Activated T-cell treated with anti-CD3 and anti-CD28 coated beads for 48 hours (primary cell): ENCODE results near the gene CCNDBP1.
A peak's percentile ranks its signal among the peaks of the same experiment; 100 is the strongest.
"Not testable (repeated sequence)": the region's sequence is repeated elsewhere in the genome, so short reads cannot be mapped to it uniquely, and the experiment has no call there.

Experiments
- DNase-seq: peaks from one replicate; pipeline ENCODE4 v3.0.0-alpha.2; 2020; ENCODE audit warnings: low read depth

Gene CCNDBP1

GRCh38 chr15:43218908-43219706 lies 33.9 kb downstream of the CCNDBP1 start:
- DNase-seq, result no peak

- no peak for DNase-seq
Measured at GRCh38 chr15:43219929-43220928, 35.0 kb downstream of the CCNDBP1 start.

- DNase-seq, result no peak
Measured at GRCh38 chr15:43220991-43221403, 35.8 kb downstream of the CCNDBP1 start, which contains the start of gene EPB42. TSS of gene EPB42 (minus strand) at chr15:43221018. CDS start at chr15:43220825, 193 bp downstream.

GRCh38 chr15:43221422-43221821 lies 36.2 kb downstream of the CCNDBP1 start:
- no peak for DNase-seq

- peak; percentile 17 for DNase-seq
Measured at GRCh38 chr15:43225201-43225949, 40.2 kb downstream of the CCNDBP1 start.

GRCh38 chr15:43225950-43226255 lies 40.7 kb downstream of the CCNDBP1 start:
- not testable (repeated sequence) for DNase-seq

GRCh38 chr15:43226436-43227305 lies 41.5 kb downstream of the CCNDBP1 start:
- DNase-seq, result no peak

- no peak for DNase-seq
Measured at GRCh38 chr15:43229977-43230376, 44.8 kb downstream of the CCNDBP1 start.

- DNase-seq, result no peak
Measured at GRCh38 chr15:43230640-43231115, 45.5 kb downstream of the CCNDBP1 start.

- DNase-seq, result no peak
Measured at GRCh38 chr15:43232289-43232874, 47.2 kb downstream of the CCNDBP1 start.

- no peak for DNase-seq
Measured at GRCh38 chr15:43235536-43235935, 50.3 kb downstream of the CCNDBP1 start.

- DNase-seq, result no peak
Measured at GRCh38 chr15:43237842-43238470, 52.8 kb downstream of the CCNDBP1 start.

- no peak for DNase-seq
Measured at GRCh38 chr15:43238671-43239131, 53.5 kb downstream of the CCNDBP1 start.

- DNase-seq, result no peak
Measured at GRCh38 chr15:43239732-43240491, 54.7 kb downstream of the CCNDBP1 start.

GRCh38 chr15:43241100-43241499 lies 55.9 kb downstream of the CCNDBP1 start:
- no peak for DNase-seq

GRCh38 chr15:43242616-43243015 lies 57.4 kb downstream of the CCNDBP1 start:
- DNase-seq, result no peak

- DNase-seq, result no peak
Measured at GRCh38 chr15:43243020-43243645, 57.9 kb downstream of the CCNDBP1 start.

GRCh38 chr15:43244092-43244491 lies 58.9 kb downstream of the CCNDBP1 start:
- no peak for DNase-seq
